Activated CD8-positive, alpha-beta memory T cell treated with anti-CD3 and anti-CD28 coated beads, Interleukin-2, amount 50 U/mL, for 48 hours (primary cell): Measurements from ENCODE around the gene TLE1.
"Not testable (repeated sequence)": the region's sequence is repeated elsewhere in the genome, so short reads cannot be mapped to it uniquely, and the experiment has no call there.

Experiments
- DNase-seq: peaks from one replicate; pipeline ENCODE4 v3.0.0-alpha.2; 2020

Gene TLE1

GRCh38 chr9:81621785-81622259 lies 67.5 kb downstream of the TLE1 start:
- DNase-seq, result no peak

- no peak for DNase-seq
Observed at GRCh38 chr9:81621118-81621517, 68.2 kb downstream of the TLE1 start.

- no peak for DNase-seq
Observed at GRCh38 chr9:81620002-81620390, 69.4 kb downstream of the TLE1 start.

- DNase-seq, result no peak
Observed at GRCh38 chr9:81619353-81620001, 69.9 kb downstream of the TLE1 start.

- no peak for DNase-seq
Observed at GRCh38 chr9:81618923-81619322, 70.4 kb downstream of the TLE1 start.

- no peak for DNase-seq
Observed at GRCh38 chr9:81616141-81616540, 73.2 kb downstream of the TLE1 start.

- no peak for DNase-seq
Observed at GRCh38 chr9:81614335-81614734, 75.0 kb downstream of the TLE1 start.

- DNase-seq, result no peak
Observed at GRCh38 chr9:81613002-81613812, 76.1 kb downstream of the TLE1 start.

- DNase-seq, result no peak
Observed at GRCh38 chr9:81611664-81612063, 77.7 kb downstream of the TLE1 start.

GRCh38 chr9:81610740-81611107 lies 78.6 kb downstream of the TLE1 start:
- DNase-seq, result no peak

GRCh38 chr9:81609782-81610739 lies 79.3 kb downstream of the TLE1 start:
- DNase-seq, result no peak

GRCh38 chr9:81608289-81608657 lies 81.1 kb downstream of the TLE1 start:
- DNase-seq, result no peak

GRCh38 chr9:81607593-81608288 lies 81.6 kb downstream of the TLE1 start:
- no peak for DNase-seq

GRCh38 chr9:81606261-81606660 lies 83.1 kb downstream of the TLE1 start:
- not testable (repeated sequence) for DNase-seq

- no peak for DNase-seq
Observed at GRCh38 chr9:81605170-81605670, 84.1 kb downstream of the TLE1 start.

GRCh38 chr9:81604306-81605169 lies 84.8 kb downstream of the TLE1 start:
- DNase-seq, result no peak

- DNase-seq, result no peak
Observed at GRCh38 chr9:81602887-81603680, 86.3 kb downstream of the TLE1 start.

GRCh38 chr9:81601639-81602623 lies 87.4 kb downstream of the TLE1 start:
- DNase-seq, result no peak

GRCh38 chr9:81600631-81601030 lies 88.7 kb downstream of the TLE1 start:
- DNase-seq, result no peak
